Stimulated activated CD8-positive, alpha-beta memory T cell treated with anti-CD3 and anti-CD28 coated beads, Interleukin-2, amount 100 ng/mL, for 1 hour (primary cell): ENCODE results near the gene SLC9A6.
"Not testable (repeated sequence)": the region's sequence is repeated elsewhere in the genome, so short reads cannot be mapped to it uniquely, and the experiment has no call there.

ENCODE experiments used
- DNase-seq, 2 donors: peaks; one replicate each; pipeline ENCODE4 v3.0.0-alpha.2; 2020; ENCODE audit warnings: low read depth in 2 of 2

The SLC9A6 gene

DNA sequence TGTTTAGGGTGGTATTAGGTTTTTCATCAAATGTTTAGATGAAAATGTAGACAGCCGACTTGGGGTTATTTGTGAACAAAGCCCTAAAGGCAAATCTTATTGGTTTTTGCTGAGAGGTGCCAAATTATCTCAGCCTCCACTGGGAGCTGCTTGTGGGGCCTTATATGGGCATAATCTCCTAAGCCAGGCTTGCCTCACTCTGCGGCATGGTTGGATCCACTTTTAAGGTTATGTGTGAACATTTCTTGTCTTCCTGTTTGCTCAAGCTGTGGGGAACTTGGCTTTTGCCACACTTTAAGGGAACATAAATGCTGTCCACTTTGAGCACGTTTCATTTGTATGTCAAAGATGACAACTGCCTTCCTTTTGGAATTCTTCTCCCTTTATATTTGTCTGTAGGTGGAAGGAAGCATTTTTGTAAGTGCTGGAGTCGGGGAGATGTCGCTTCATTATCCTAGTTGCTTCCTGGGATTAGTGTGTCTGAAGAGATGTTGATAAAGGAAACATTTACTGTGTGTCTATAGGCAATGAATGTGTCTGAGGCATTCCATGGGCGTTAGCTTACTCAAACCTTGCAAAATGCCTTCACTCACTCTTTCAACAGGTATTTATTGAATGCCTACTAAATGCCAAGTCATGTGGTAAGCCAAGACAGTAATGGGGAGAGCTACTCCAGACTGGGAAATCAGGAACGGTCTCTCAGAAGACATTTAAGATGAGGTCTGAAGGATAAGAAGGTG lies 78.3 kb downstream of the SLC9A6 start:
- DNase-seq: no peak

DNA sequence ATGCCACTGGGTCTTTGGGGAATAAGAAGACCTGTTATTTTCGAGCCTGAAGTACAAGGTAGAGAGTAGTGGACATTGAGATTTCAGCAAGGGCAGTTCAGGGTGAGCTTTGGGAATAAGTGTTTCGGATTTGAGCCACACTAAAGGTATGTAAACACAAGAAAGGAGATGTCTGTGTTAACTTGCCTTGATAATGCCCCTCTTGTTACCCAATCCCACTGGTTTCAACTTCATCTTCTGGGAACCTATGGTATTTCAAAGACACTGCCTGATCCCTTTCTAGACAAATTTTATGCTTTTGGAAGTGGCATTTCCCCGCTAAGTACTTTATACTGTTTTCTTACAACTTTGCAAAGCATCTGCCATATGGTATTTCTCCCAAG lies 79.4 kb downstream of the SLC9A6 start:
- DNase-seq: no peak

GRCh38 chrX:136065044-136065671 lies 79.9 kb downstream of the SLC9A6 start:
- DNase-seq: no peak

GRCh38 chrX:136067097-136067496 lies 81.9 kb downstream of the SLC9A6 start:
- no peak for DNase-seq

- DNase-seq: no peak
Measured at GRCh38 chrX:136067966-136068365, 82.7 kb downstream of the SLC9A6 start.

DNA sequence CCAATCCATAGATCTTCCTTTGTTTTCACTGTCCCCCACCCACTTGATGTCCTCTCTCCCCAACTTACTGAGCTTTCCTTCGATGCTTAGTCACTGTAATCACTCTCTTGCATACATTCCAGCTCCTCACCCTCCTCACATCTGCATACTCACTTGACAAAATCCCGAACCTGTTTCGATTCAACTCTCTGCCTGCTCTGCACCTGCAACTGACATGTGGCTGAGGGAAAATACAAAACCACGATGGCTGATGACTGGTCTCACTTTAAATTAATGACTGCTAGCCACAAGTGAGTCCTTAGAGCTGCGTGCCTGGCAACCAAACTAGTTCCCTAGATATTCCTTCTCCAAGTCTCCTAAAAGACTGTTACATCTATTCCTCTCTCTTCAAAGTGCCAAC lies 91.7 kb downstream of the SLC9A6 start:
- no peak for DNase-seq

DNA sequence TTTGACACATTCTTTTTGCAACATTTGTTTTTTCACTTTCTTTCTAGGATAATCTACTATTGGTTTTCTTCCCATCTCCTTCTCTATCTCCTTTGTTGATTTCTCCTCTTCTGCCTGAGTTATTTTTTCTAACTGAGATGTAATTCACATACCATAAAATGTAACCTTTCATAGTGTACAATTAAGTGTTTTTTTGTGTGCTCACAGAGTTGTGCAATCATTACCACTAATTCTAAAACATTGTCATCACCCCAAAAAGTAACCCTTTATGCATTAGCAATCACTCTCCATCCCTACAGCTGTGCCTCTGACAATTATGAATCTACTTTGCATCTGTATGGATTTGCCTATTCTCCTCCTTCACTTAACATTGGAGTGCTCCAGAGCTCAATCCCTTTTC lies 95.5 kb downstream of the SLC9A6 start:
- DNase-seq: no peak

DNA sequence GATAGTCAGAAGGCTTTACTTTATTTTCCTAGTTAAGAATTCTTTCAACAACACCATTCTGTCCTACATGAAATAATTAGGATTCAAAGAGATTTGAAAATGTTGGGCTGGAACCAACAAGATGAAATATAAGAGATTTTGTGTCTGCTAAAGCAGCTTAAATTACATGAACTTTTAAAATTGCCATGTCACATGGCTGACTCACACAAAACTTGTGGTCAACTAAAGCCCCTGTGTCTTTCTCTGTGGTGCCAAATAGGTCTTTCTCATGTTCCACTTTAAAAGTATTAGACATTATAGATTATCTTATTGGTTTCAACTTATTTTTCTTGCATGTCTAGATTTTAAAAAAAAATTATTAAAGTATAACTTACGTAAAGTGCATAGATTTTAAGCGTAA lies 101.3 kb downstream of the SLC9A6 start:
- DNase-seq: no peak

GRCh38 chrX:136091898-136092297 lies 106.7 kb downstream of the SLC9A6 start:
- DNase-seq: not testable (repeated sequence)

GRCh38 chrX:136094962-136095361 lies 109.7 kb downstream of the SLC9A6 start:
- DNase-seq: no peak
